Activated CD4-positive, alpha-beta T cell treated with anti-CD3 and anti-CD28 coated beads, Interleukin-2, amount 50 U/mL, for 1 hour (primary cell): Measurements from ENCODE around the gene ANKS3.

ENCODE experiments used
- DNase-seq: peaks from one replicate; pipeline ENCODE4 v3.0.0-alpha.2; 2020

The ANKS3 gene, protein sequence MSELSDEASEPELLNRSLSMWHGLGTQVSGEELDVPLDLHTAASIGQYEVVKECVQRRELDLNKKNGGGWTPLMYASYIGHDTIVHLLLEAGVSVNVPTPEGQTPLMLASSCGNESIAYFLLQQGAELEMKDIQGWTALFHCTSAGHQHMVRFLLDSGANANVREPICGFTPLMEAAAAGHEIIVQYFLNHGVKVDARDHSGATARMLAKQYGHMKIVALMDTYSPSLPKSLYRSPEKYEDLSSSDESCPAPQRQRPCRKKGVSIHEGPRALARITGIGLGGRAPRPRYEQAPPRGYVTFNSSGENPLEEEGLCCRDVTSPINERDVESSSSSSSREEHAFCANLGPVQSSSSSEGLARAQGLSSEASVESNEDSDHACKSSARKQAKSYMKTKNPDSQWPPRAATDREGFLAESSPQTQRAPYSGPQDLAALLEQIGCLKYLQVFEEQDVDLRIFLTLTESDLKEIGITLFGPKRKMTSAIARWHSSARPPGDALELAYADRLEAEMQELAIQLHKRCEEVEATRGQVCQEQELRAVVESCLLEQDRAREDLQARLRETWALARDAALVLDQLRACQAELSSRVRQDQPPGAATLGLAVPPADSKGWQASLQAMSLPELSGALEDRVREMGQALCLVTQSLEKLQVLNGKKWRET

DNA sequence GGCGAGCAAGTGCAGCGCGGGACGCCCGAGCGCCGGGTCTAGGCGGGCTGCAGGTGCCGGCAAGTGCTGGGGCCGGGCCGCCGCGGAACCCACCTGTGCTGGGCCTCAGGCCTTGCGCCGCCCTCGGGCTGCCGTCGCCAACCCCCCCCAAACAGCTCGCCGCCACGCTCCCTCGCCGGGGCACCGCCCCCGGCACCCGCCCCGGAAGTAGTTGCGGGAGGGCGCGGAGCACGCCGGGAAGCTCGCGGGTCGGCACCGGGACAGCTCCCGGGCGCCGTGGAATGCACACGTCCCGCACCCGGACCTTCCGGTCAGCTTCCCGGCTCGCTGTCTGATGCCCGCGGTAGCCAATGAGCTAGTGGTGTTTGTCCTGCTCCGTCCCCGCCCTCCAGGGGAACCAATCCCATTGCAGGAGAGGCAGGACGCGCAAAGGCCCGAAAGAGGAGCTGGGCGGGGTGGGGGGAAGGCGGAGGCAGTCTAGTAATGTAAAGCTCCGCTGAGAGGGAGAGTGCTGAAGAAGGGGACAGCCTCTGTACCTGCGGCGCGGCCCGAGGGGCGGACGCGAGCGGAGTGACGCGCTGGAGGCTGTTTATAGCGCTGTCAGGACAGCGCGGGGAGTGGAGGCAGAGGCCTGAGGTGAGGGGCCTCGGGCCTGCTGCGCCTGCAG lies at the start of gene ANKS3, which contains the start of gene DNAAF8:
ANKS3 (minus strand) TSS at position 209 of the 667 bp plus-strand sequence. CDS start 4,122 bp downstream, outside the sequence.
DNAAF8 (plus strand) TSS at position 475 of the 667 bp plus-strand sequence. CDS start 1,978 bp downstream, outside the sequence.
- peak; percentile 69 for DNase-seq

DNA sequence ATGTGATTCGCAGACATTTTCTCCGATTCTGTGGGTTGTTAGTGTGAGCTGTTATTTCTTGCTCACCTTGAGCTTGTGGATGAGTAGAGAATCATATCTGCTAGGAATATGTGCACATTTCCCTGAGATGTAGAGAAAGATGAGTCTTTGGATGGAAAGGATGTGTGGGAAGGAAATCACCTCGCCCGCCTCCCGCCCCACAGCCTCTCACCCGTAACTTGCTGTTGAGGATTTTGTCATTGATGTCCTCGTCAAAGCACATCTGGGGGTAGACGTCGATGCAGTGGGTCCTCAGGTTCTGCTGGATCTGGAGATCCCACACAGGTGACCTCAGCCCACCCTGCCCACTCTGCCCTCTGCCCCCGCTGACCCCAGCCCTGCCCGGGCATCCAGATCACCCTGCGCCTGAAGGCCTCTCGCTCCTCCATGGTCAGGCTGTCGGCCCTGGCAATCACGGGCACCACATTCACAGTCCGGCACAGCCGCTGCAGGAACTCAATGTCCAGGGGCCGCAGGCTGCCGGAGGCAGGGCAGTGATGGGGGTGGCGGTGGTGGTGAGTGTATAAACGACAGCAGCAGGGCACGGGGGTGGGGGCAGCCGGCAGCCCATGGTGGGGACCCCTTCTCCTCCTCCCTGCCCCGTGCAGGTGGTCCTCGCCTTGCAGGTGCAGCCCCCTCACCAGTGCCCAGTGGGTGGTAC lies 49.3 kb upstream of the ANKS3 start:
- DNase-seq, result no peak

DNA sequence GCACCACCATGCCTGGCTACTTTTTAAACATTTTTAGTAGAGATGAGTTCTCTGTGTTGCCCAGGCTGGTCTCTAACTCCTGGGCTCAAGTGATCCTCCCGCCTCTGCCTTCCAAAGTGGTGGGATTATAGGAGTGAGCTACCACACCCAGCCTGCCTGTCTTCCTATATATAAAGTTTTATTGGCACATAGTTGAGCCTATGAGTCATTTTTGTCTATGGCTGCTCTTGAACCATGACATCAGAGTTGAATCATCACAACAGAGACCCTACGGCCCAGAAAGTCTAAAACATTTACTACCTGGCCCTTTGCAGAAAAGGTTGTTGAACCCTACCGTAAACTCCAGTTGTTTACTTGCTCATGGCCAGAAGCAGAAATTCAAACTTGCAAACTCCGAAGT lies 46.2 kb upstream of the ANKS3 start:
- no peak for DNase-seq

DNA sequence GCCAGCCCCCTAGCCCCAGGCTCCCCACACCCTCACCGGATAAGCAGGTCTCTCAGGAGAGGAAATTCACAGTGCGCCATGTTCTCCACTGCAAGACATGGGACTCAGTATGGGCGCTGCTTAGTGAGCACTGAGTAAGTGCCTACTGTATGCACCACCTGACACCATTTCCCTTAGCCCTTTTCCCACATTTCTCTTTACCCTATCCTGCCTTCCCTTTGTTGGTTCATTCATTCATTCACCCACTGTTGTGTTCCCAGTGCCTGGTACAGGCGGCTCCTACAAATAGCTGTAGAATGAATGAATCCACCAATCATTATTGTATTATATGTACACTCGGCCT lies 44.0 kb upstream of the ANKS3 start:
- no peak for DNase-seq

DNA sequence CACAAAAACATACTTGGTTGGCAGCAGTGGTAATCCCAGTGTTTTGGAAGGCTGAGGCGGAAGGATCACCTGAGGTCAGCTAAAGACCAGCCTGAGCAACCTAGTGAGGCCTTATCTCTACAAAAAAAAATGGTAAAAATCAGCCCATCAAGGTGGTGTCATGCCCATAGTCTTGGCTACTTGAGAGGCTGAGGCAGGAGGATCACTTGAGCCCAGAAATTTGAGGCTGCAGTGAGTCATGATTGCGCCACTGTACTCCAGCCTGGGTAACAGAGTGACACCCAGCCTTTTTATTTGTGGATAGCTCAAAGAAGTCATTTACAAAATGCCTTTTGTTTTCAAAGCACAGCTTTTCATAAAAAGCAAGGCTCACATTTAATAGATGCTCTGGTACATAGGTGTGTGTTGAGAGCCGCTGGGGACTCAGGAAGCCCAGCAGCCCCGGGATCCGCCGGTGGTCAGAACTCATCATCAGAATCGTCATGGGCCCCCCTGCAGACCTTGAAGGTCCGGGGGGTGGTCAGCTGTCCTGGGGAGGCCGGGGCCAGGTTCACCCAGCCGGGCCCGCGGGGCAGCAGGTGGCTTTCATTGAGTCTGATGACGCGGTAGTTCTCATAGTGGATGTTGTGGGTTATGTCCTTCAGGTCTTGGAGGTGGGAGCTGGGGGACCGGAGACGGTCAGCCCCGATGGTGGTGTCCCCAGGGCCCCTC lies 43.4 kb upstream of the ANKS3 start:
- DNase-seq, result no peak

DNA sequence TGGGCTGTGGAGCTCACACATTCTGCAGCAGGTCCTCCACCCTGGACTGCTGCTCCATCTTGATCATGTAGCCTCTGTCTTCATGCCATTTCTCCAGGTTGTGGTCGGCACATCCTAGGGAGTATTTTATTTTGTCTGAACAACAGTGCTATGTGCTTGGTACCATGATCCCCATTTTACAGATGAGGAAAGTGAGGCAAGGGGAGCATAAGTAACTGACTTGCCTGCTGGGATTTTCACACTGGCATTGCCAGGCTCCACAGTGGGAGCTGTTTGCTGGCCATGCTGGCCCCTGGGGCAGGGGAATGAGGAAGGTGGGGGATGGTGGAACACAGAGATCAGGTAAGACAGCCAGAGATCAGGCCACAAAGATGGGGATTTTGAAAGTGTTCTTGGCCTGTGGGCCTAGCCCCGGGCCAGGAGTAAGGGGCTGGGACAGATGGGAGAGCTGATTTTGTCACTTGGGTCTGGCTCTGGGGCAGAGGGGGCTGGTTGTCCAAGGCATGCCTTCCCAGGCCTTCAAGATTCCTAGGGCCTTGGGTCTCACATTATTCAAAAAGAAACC lies 42.2 kb upstream of the ANKS3 start:
- DNase-seq, result no peak

DNA sequence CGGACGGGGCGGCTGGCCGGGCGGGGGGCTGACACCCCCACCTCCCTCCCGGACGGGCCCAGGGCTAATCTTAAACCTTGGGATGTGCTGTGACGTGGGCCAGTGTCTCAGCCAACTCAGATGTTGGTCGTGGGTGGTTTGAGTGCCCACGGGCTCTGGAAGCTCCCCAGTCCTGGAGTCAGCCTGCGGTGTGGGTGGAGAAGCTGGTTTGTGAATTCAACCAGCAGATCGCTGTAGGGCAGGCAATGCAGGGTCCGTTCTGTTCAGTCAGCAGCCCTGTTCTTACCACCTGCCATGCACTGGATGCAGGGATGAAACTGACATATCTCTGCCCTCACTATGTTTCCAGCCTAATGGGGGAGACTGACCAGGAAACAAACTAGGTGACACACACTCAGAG lies 40.9 kb upstream of the ANKS3 start:
- DNase-seq, result no peak

DNA sequence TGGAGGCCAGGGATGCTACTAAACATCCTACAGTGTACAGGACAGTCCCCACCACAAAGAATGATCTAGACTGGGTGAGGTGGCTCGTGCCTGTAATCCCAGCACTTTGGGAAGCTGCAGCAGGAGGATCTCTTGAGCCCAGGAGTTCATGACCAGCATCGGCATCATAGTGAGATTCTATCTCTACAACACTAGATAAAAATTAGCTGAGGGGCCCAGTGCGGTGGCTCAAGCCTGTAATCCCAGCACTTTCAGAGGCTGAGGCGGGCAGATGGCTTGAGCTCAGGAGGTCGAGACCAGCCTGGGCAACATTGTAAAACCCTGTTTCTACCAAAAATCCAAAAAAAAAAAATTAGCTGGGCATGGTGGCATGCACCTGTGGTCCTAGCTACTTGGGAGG lies 38.3 kb upstream of the ANKS3 start:
- no peak for DNase-seq

DNA sequence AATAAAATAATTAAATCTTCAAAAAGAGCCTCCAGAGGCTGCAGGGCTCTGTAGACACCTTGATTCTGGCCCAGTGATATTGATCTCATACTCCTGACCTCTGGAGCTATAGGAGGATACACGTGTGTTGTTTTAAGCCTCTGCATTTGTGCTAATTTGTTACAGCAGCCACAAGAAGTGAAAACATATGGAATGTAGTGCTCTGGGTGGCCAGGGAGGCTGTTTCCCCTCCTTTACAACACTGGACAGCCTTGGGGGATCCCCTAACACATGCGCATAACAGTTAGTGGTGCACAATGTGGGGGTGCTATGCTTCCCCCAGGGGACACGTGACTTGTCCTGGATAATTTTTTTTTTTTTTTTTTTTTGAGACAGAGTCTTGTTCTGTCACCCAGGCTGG lies 37.6 kb upstream of the ANKS3 start:
- no peak for DNase-seq

DNA sequence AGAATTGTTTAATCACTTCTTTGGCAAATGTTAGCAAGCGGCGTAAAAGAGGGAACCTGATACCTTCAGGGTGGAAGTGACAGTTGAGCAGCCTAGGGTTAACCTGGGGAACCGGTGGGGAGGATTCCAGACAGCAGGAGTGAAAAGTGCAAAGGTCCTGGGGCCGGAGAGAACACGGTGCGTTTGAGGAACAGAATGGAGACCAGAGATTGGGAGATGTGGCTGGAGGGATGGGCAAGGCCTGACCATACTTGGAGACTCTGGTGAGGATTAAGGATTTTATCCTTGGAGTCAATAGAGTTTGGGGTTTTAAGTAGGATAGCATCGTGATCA lies 35.2 kb upstream of the ANKS3 start:
- no peak for DNase-seq

DNA sequence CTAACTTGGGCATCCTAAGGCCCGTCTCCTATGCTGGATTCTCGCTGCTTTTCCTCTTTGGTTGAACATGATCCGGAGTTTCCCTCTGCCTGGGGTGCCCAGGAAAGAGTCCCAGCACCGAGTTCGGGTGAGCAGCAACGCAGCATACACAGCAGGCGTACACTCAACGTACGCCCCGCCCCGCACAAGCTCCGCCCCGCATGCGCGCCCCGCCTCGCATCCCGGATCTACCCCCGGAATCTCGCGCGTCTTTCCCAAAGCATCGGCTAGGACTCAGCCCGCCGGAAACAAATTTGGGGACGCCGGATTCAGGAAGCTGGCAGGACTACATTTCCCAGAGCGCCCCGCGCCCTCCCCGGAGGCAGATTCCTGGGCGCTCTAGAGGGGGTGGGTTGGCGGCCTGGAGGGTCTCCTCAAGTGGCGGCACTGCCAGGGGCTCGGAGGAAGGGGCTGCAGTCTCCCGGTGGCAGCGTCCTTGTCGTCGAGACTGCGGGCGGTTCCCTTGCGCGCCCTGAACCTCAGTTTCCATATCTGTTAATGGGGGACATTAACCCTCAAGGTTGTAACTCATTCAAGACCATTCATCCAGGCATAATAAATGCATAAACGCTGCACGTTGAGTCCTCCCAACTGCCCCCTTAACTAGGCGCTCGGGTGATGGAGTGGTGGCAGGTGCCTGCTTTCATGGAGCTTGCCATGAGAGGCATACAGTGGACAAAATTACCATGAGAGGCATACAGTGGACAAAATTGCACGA lies 34.7 kb upstream of the ANKS3 start:
- DNase-seq, result peak; percentile 73

DNA sequence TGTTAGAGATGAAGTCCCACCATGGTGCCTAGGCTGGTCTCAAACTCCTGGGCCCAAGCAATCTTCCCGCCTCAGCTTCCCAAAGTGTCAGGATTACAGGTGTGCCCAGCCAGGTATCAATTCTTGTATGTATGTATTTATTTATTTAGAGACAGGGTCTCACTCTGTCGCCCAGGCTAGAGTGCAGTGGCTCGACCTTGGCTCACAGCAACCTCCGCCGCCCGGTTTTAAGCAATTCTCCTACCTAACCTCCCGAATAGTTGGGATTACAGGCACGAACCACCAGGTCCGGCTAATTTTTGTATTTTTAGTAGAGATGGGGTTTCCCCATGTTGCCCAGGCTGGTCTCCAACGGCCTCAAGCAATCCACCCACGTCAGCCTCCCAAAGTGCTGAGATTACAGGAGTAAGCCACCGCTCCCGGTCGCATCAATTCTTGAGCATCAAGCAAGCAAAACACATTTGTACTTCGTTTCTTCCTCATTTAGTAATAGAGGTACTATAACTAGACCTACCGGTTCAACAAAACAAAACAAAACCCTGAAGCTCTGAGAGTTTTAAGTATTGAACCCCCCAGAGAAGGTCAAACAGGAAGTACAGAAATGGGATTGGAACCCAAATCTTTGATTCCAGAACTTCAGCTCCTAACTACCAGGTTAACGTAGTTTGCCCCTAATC lies 33.9 kb upstream of the ANKS3 start:
- DNase-seq, result no peak

DNA sequence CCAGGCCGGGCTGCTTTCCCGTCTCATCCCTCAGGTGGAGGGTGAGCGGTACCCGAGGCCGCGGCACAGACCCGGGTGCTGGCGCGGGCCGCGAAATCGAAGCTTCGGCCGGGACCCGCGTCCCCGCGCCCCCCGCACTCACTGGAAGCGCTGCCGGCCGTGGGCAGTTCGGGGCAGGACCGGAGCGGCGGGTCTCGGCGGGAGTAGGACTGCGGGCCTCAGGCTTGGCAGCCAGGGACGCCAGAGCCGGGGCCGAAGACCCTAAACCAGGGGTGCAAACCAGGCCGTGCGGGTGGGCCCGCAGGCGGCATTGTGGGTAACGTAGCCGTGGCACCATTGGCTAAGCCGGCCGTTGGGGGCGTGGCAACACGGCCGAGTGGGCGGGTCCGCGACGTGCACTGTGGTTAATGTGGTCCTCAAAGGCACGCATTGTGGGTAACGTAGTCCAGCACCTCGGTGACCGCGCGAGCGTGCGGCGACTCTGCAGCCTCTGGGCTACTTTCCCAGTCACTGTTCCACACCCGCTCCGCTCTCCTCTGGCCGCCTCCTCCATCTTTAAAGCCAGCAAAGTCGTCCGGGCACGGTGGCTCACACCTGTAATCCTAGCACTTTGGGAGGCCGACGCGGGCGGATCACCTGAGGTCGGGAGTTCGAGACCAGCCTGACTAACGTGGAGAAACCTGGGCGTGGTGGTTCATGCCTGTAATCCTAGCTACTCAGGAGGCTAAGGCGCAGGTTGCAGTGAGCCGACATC lies 33.0 kb upstream of the ANKS3 start, which contains the start of gene ZNF500:
ZNF500 (minus strand) TSS at position 288 of the 754 bp plus-strand sequence. CDS start 1,184 bp downstream, outside the sequence.
- DNase-seq, result peak; percentile 96

DNA sequence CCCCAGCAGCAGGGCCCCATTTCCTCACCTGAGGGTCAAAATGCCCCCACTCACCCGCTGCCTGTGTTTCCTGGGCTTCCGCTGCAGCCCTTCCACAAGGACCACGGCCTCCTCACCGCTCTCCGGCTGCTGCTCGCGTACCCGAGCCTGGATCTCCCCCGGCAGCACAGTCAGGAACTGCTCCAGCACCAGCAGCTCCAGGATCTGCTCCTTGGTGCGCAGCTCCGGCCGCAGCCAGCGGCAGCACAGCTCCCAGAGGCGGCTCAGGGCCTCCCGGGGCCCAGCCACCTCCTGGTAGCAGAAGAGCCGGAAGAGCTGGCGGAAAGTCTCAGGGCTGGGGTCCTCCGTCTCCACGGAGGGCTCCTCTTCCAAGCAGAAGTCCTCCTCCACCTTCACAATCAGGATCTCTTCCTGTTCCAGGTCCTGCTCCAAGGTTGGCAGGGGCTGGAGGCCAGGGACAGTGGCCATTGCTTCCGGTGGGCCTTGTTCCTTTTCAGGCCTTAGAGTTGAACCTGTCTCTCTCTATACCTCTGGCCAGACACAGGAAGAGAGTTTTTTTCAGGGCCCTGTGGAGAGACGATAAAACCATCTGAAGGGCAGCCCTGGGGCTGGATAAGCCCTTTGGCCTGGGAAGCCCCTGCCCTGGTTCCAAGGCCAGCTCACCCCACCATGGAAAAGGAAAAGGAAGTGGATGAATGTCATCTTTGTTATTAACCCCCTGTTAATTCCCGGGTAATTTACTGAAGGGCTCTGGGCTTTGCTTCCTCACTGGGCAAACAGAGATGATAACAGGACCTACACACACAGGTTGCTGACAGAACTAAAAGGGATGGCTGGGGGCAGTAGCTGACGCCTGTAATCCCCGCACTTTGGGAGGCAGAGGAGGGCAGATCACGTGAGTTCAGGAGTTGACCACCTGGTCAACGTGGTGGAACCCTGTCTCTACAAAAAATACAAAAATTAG lies 31.7 kb upstream of the ANKS3 start:
- no peak for DNase-seq

DNA sequence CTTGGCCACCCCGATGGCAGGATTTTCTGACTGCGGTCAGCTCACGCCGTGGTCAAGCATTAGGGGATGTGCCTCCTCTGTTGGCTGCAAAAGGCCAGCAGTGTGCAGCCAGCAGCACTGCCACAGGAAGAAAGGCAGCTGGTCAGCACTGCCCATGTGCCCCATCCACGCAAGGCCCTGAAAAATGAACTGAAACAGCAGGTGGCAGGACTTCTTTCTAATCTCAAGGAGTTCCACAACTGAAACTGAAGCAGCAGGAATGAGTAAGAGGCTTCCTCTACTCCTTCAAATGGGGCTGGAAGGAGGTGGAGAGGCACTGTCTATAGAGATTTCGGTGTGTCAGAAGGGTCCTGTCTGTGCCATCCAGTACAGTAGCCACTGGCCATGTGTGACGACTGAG lies 29.7 kb upstream of the ANKS3 start:
- DNase-seq, result no peak

DNA sequence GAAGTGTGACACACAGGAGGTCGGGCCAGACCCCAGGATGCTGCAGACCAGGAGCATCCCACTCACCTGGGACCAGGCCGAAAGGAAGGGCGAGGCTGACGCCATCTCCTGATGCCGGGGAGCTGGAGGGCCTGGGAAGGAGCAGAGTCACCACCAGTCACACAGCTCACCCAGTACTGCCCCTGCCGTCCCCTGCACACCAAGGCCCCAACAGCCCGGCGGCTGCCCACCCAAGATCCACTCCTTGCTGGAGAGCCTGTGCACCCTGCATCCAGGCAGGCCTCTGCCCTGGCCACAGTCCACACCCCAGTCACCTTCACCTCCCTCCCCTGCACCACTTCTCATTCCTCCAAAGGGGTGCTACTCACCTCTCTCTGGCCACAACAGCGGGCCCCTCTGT lies 28.1 kb upstream of the ANKS3 start:
- no peak for DNase-seq

DNA sequence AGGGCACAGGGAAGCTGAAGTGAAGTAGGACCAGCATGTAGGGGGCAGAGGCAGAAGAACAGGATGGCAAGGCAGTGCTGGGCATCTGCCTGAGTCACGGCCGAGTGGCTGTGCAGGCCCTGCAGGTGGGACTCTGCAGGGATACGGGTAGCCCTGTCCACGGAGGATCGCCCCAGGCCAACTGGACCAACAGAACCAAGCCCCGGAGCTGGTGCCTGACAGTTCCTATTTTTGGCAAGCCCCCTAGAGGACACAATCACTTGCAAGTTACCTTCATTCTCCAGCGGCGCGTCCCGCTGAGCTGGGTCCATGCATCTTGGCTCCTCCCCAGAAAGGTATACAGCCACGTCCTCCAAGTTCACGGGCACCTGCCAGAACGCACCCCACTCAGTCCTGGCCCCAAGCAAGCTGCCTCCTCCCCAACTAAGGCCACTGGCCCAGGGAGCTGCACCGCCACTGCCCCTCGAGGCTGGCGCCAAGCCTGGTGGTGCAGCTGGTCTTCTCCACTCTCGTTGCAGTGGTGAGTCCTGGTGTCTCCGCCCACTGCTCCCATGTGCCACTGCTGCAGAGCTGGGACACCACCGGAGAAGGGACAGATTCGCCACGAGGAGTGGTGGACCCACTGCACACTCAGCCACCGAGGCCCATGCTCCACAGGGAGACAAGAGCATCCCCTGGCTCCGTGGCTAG lies 26.3 kb upstream of the ANKS3 start:
- DNase-seq, result no peak

DNA sequence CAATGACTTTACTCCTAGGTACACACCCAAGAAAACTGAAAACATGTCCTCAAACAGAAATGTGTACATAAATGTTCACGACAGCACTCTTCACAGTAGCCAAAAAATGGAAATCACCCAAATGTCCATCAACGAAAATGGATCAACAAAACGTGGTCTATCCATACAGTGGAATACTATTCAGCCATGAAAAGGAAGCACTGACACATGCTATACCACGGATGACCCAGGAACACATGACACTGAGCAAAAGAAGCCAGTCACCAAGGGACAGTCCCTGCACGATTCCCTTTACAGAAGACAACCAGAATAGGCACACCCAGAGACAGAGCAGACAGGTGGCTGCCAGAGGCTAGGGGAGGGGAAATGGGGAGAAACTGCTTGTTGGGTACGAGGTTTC lies 21.6 kb upstream of the ANKS3 start:
- no peak for DNase-seq
